NOMO-1 treated with DMSO at 0.1 percent for 48 hours (cell line): ENCODE data around the gene THAP3.

Experiments used
- DNase-seq: peaks from one replicate; lab custom pipeline; 2025; ENCODE audit not compliant: unreplicated experiment; lab: John Stamatoyannopoulos, UW

THAP3 gene

GRCh38 chr1:6624710-6625583, at the start of gene THAP3:
TSS of gene THAP3 (plus strand) at chr1:6624868. CDS start at chr1:6625219, 351 bp downstream.
- DNase-seq, result peak; percentile 49

GRCh38 chr1:6577831-6578525, 46.7 kb upstream of the THAP3 start:
- no peak for DNase-seq

GRCh38 chr1:6578624-6579373, 45.9 kb upstream of the THAP3 start:
- no peak for DNase-seq

- peak; percentile 97 for DNase-seq
Observed at GRCh38 chr1:6579374-6580118, 45.1 kb upstream of the THAP3 start, which contains the start of gene ZBTB48. TSS of gene ZBTB48 (plus strand) at chr1:6579994. CDS start at chr1:6580610, 616 bp downstream.

- DNase-seq, result peak; percentile 52
Observed at GRCh38 chr1:6580119-6580592, 44.5 kb upstream of the THAP3 start.

- peak; percentile 25 for DNase-seq
Observed at GRCh38 chr1:6580593-6581409, 43.9 kb upstream of the THAP3 start.

GRCh38 chr1:6581561-6582305, 42.9 kb upstream of the THAP3 start:
- DNase-seq, result peak; percentile 61

- DNase-seq, result no peak
Observed at GRCh38 chr1:6582370-6582769, 42.3 kb upstream of the THAP3 start.

GRCh38 chr1:6584126-6585080, 40.3 kb upstream of the THAP3 start:
- DNase-seq, result no peak

- DNase-seq, result no peak
Observed at GRCh38 chr1:6585081-6585722, 39.5 kb upstream of the THAP3 start.

- no peak for DNase-seq
Observed at GRCh38 chr1:6585841-6586240, 38.8 kb upstream of the THAP3 start.

GRCh38 chr1:6586404-6586816, 38.3 kb upstream of the THAP3 start:
- no peak for DNase-seq

- DNase-seq, result no peak
Observed at GRCh38 chr1:6587261-6588005, 37.2 kb upstream of the THAP3 start.

- no peak for DNase-seq
Observed at GRCh38 chr1:6588128-6588892, 36.4 kb upstream of the THAP3 start.

- no peak for DNase-seq
Observed at GRCh38 chr1:6588893-6589520, 35.7 kb upstream of the THAP3 start.
